ENCODE measurements around the gene LIPG. TPM values are rescaled to one million over a fixed set of nuclear protein-coding genes. Genes with fewer than 3 reads are reported as not detected.

Gene LIPG
- total RNA-seq, 1 donor from 2014 or later, result 1.5 TPM

- no peak overlapping the region for H3K27ac Mint-ChIP-seq (ENCODE audit: unreplicated experiment)
- TF ChIP-seq CTCF (IDR thresholded peaks at IDR 0.05), result no peak
- DNase-seq (ENCODE audit: low spot score), result no peak
- H3K4me3 Mint-ChIP-seq (ENCODE audit: unreplicated experiment), result no peak overlapping the region
- H3K4me1 Mint-ChIP-seq (ENCODE audit: low read depth), result no peaks in the 10 kb centered on the region
- peaks cover 3% of the 10 kb centered on the region for H3K27me3 Mint-ChIP-seq (ENCODE audit: low read depth)
- H3K9me3 Mint-ChIP-seq (ENCODE audit: low read depth), result no peaks in the 10 kb centered on the region
- no peaks in the 10 kb centered on the region for H3K36me3 Mint-ChIP-seq (ENCODE audit: low read depth)
These were observed 26.8 kb upstream of the LIPG start for GRCh38 chr18:49534846-49535601.

GRCh38 chr18:49537232-49537896 is 24.5 kb upstream of the LIPG start:
- H3K27ac Mint-ChIP-seq (ENCODE audit: unreplicated experiment), result no peak overlapping the region
- peaks cover 3% of the 10 kb centered on the region for H3K27me3 Mint-ChIP-seq (ENCODE audit: low read depth)
- no peaks in the 10 kb centered on the region for H3K36me3 Mint-ChIP-seq (ENCODE audit: low read depth)
- DNase-seq (ENCODE audit: low spot score), result no peak
- no peak for TF ChIP-seq CTCF (IDR thresholded peaks at IDR 0.05)
- no peak overlapping the region for H3K4me3 Mint-ChIP-seq (ENCODE audit: unreplicated experiment)
- H3K9me3 Mint-ChIP-seq (ENCODE audit: low read depth), result no peaks in the 10 kb centered on the region
- H3K4me1 Mint-ChIP-seq (ENCODE audit: low read depth), result no peaks in the 10 kb centered on the region

GRCh38 chr18:49544362-49544761 is 17.5 kb upstream of the LIPG start:
- no peaks in the 10 kb centered on the region for H3K36me3 Mint-ChIP-seq (ENCODE audit: low read depth)
- H3K4me1 Mint-ChIP-seq (ENCODE audit: low read depth), result no peaks in the 10 kb centered on the region

GRCh38 chr18:49546278-49546677 is 15.6 kb upstream of the LIPG start:
- DNase-seq (ENCODE audit: low spot score), result no peak
- H3K4me1 Mint-ChIP-seq (ENCODE audit: low read depth), result no peaks in the 10 kb centered on the region
- no peaks in the 10 kb centered on the region for H3K27me3 Mint-ChIP-seq (ENCODE audit: low read depth)
- no peak overlapping the region for H3K4me3 Mint-ChIP-seq (ENCODE audit: unreplicated experiment)
- no peak for TF ChIP-seq CTCF (IDR thresholded peaks at IDR 0.05)
- H3K9me3 Mint-ChIP-seq (ENCODE audit: low read depth), result no peaks in the 10 kb centered on the region
- no peaks in the 10 kb centered on the region for H3K36me3 Mint-ChIP-seq (ENCODE audit: low read depth)
- no peak overlapping the region for H3K27ac Mint-ChIP-seq (ENCODE audit: unreplicated experiment)

More at GRCh38 chr18:49544362-49544761, 17.5 kb upstream of the LIPG start:
- DNase-seq (ENCODE audit: low spot score), result no peak
- no peak overlapping the region for H3K27ac Mint-ChIP-seq (ENCODE audit: unreplicated experiment)
- H3K9me3 Mint-ChIP-seq (ENCODE audit: low read depth), result no peaks in the 10 kb centered on the region
- no peak overlapping the region for H3K4me3 Mint-ChIP-seq (ENCODE audit: unreplicated experiment)
- no peak for TF ChIP-seq CTCF (IDR thresholded peaks at IDR 0.05)
- no peaks in the 10 kb centered on the region for H3K27me3 Mint-ChIP-seq (ENCODE audit: low read depth)

- no peaks in the 10 kb centered on the region for H3K36me3 Mint-ChIP-seq (ENCODE audit: low read depth)
- no peaks in the 10 kb centered on the region for H3K4me1 Mint-ChIP-seq (ENCODE audit: low read depth)
- no peaks in the 10 kb centered on the region for H3K9me3 Mint-ChIP-seq (ENCODE audit: low read depth)
- H3K27ac Mint-ChIP-seq (ENCODE audit: unreplicated experiment), result no peak overlapping the region
- TF ChIP-seq CTCF (IDR thresholded peaks at IDR 0.05), result no peak
- no peak for DNase-seq (ENCODE audit: low spot score)
- H3K27me3 Mint-ChIP-seq (ENCODE audit: low read depth), result no peaks in the 10 kb centered on the region
- H3K4me3 Mint-ChIP-seq (ENCODE audit: unreplicated experiment), result no peak overlapping the region
These were observed 15.1 kb upstream of the LIPG start for GRCh38 chr18:49546719-49547273.
